GM18951 (cell line): ENCODE results near the gene DGKQ.

Experiments
- POLR2A ChIP-seq: IDR thresholded peaks from 4 replicates; pipeline ENCODE4 v1.6.1; 2011; ENCODE audit warnings: mild to moderate bottlenecking; ENCODE audit not compliant: insufficient read length, insufficient read depth; ENCODE audit errors: extremely low read depth
- in situ Hi-C: fragments of 300-500 bp; cut with MboI; formaldehyde crosslinking; loops from one replicate; pipeline ENCODE4 v1.12.0; 2022; ENCODE audit warnings: low sequenced_read_pairs, mixed read lengths, inconsistent platforms; ENCODE audit not compliant: unreplicated experiment

Gene DGKQ

GRCh38 chr4:956531-957230 lies 16.7 kb downstream of the DGKQ start:
- TF ChIP-seq POLR2A: no peak
- in situ Hi-C loops: no loop called here

- in situ Hi-C loops: no loop called here
- TF ChIP-seq POLR2A: no peak
These were observed 17.4 kb downstream of the DGKQ start for GRCh38 chr4:955931-956381.

- TF ChIP-seq POLR2A: no peak
- in situ Hi-C loops: no loop called here
These were observed 18.0 kb downstream of the DGKQ start for GRCh38 chr4:955161-955921.

GRCh38 chr4:954211-955020 lies 19.0 kb downstream of the DGKQ start:
- no peak for TF ChIP-seq POLR2A
- in situ Hi-C loops: no loop called here

- no peak for TF ChIP-seq POLR2A
- in situ Hi-C loops: no loop called here
These were observed 19.8 kb downstream of the DGKQ start for GRCh38 chr4:953574-953915.

DNA sequence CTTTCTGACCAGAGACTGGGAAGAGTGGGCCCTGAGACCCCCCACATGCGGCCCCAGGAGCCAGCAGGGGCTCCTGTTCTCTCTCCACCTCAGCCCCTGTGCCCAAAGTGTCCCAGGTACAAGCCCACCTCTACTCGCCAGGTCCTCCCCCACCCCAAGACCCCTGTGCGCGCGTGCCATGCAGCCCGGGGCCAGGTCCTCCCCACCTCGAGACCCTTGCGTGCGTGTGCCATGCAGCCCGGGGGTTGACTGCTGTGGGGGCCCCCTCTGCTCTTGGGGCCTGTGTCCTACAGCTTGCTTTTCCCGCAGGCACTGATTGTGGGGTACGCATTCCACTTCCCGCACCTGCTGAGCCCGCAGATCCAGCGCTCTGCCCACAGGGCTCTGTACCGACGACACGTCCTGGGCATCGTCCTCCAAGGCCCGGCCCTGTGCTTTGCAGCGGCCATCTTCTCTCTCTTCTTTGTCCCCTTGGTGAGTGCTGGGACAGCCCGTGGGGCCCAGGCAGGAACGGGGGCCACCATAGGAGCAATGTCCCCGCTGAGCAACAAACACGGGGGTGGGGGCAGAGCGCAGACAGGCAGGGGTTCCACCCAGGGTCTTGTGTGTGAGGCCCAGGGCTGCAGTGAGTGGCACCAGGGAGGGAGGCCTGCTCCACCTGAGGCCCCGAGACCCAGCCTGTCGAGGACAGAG lies 20.3 kb downstream of the DGKQ start:
- no peak for TF ChIP-seq POLR2A
- in situ Hi-C loops: no loop called here

DNA sequence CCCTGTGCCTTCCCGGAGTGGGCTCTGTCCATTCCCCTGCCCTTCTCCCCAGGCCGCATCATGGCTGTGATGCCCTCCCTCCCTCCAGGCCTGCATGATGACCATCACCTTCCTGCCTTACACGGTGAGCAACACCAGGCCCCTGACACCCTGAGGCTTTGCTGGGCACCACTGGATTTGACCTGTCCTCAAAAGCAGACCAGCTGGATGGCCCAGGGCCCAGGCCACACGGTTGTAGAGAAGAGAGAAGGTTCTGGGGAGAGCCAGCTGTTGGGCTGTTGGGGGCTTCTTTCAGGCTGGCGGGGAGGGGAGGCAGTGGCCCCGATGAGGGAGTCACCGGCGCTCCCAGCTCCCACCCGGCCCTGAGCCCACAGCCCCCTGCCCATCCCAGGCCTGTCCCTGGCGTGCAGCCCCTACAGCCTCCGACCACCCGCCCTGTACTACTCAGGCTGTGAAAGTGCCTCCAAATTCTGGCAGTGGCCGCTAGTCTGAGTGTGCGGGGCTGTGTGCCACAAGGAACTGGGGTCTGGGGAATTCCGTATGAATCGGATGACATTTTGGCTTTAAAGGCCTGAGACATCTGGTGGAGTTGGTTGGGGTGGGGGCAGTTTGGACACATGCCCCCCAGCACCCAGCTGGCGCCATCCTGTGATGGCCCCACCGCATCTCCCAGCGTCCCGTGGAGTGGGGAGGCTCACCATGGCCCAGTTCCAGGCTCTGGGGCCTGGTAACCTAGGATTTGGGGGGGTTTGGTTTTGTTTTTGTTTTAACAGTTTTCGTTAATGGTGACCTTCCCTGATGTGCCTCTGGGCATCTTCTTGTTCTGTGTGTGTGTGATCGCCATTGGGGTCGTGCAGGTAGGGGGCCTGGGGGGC lies 21.5 kb downstream of the DGKQ start:
- no peak for TF ChIP-seq POLR2A

GRCh38 chr4:951186-951585 lies 22.2 kb downstream of the DGKQ start:
- no peak for TF ChIP-seq POLR2A
- in situ Hi-C loops: no loop called here

More for the DNA sequence above, 21.5 kb downstream of the DGKQ start:
- in situ Hi-C loops: no loop called here

DNA sequence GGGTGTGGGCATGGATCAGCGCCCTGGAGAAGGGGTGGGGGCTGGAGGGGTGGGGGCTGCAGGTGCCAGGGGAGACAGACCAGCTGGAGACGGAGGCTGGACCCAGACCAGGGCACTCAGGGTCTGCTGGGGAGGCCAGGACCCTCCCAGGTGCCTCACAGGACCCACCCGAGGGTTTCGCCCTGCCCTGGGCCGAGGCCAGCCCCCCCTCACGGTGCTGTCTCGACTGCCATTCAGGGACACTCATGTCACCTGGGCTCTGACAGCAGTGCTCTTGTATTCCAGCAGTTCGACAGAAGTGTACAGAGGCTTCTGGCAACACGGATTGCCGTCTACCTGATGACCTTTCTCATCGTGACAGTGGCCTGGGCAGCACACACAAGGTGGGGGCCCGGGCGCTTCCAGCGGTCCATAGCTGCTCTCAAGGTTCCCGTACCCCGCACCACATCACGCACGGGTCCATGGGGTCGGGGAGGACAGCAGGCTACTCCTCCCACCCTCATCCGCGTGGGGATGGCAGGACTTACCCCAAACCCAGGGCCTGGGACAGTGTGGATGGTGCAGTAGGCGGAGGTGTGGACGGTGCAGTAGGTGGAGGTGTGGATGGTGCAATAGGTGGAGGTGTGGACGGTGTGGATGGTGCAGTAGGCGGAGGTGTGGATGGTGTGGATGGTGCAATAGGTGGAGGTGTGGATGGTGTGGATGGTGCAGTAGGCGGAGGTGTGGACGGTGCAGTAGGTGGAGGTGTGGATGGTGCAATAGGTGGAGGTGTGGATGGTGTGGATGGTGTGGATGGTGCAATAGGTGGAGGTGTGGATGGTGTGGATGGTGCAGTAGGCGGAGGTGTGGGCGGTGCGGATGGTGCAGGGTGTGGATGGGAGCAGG lies 23.0 kb downstream of the DGKQ start:
- in situ Hi-C loops: no loop called here
- no peak for TF ChIP-seq POLR2A

DNA sequence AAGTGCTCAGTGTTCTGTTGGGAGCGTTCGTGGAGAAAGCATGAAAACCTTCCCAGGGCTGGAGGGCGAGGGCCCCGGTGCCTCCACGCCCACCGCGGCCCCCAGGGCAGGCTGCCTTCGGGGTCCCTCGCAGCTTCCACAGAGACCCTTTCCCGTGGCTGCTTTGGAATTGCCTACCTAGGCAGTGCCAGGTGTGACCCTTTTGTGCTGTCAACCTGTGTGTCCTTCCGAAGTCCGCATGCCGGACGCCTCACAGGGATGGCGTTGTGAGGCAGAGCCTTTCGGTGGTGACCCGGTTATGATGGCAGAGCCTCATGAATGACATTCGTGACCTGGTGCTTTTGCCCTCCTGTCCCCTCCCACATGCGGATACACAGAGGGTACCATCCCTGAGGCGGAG lies 23.7 kb downstream of the DGKQ start:
- in situ Hi-C loops: no loop called here
- TF ChIP-seq POLR2A: no peak

DNA sequence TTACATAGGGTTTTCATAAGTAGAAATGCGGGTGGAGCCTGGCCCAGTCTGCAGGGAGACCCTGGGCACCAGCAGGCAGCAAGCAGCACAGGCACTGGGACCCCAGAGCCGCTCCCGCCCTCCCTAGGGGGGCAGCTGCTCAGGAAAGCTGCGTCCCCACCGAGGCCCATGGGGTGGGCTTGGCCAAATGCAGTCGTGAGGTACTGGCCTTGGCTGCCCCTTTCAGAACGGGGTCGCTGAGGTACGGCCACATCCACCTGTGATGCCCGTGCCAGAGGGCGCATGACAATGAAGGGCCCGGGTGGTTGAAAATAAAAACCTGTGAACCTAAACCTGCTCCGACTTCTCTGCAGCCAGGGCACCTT lies 24.5 kb downstream of the DGKQ start:
- TF ChIP-seq POLR2A: no peak
- in situ Hi-C loops: no loop called here
